Left cardiac atrium (tissue), 4 donors: ENCODE data around the gene FDXR. TPM values are rescaled to one million over a fixed set of nuclear protein-coding genes. Genes with fewer than 3 reads are reported as not detected.

Source experiments
- ATAC-seq, 2 donors: fragments of 200-7000 bp; cut with Tn5 transposase; one replicate each; pipeline ENCODE4 v1.9.1; 2020; ENCODE audit warnings: mild to moderate bottlenecking in 2 of 2, moderate library complexity in 2 of 2
- DNase-seq: peaks from one replicate; pipeline ENCODE4 v3.0.0-alpha.2; 2020
- intact Hi-C, 2 donors: fragments of 100-400 bp; cut with DNase I; formaldehyde crosslinking; loops; one replicate each; pipeline versions ENCODE4 v1.14.1 to v1.15.1; 2022 to 2023
- total RNA-seq, 2 donors: library from RNA; stranded (reverse); fragmentation: NEBNext Ultra II Directional; extraction: Animal tissue kit (Norgen Biotek cat#: 25700); gene quantifications; one replicate each; pipeline ENCODE4 v1.2.1, GENCODE V29; 2021
- donor health status: DM: no; HTN: yes; CAD: no.
- donor health status: DM: no; HTN: yes; CAD: no; lungs with severe emphysema.
- donor health status: DM: yes; HTN: yes; CAD: no.
- donor health status: Dilated cardiomyopathy.

Gene FDXR
- total RNA-seq, 2 donors from 2014 or later, result 6.6 to 8.1 TPM

GRCh38 chr17:74824961-74825627, 47.7 kb downstream of the FDXR start:
- DNase-seq, result no peak
- no peak for ATAC-seq
- intact Hi-C loops, result no loop called here

- DNase-seq, result no peak
- intact Hi-C loops, result no loop called here
- peak; percentile 35 to 48 for ATAC-seq
Measured at GRCh38 chr17:74822939-74823367, 49.8 kb downstream of the FDXR start.

GRCh38 chr17:74822335-74822938, 50.4 kb downstream of the FDXR start:
- DNase-seq (no peak), ATAC-seq (no peak)
- intact Hi-C loops, result no loop called here

GRCh38 chr17:74821655-74822334, 51.0 kb downstream of the FDXR start:
- ATAC-seq, result peak in 1 of 2 donors; percentile 35
- intact Hi-C loops, result no loop called here

GRCh38 chr17:74819801-74820436, 52.9 kb downstream of the FDXR start:
- ATAC-seq (no peak), DNase-seq (no peak)
- intact Hi-C loops, result no loop called here

More at GRCh38 chr17:74821655-74822334, 51.0 kb downstream of the FDXR start:
- DNase-seq, result no peak

- DNase-seq (no peak), ATAC-seq (no peak)
- intact Hi-C loops, result no loop called here
Measured at GRCh38 chr17:74818291-74818938, 54.4 kb downstream of the FDXR start.

GRCh38 chr17:74816905-74817620, 55.7 kb downstream of the FDXR start:
- ATAC-seq (no peak), DNase-seq (no peak)
- intact Hi-C loops, result no loop called here

GRCh38 chr17:74815550-74816370, 57.0 kb downstream of the FDXR start:
- DNase-seq, result no peak
- ATAC-seq, result no peak
- intact Hi-C loops, result no loop called here

- DNase-seq, result no peak
- intact Hi-C loops, result no loop called here
- ATAC-seq, result no peak
Measured at GRCh38 chr17:74815067-74815466, 57.7 kb downstream of the FDXR start.

- intact Hi-C loops, result no loop called here
- ATAC-seq (no peak), DNase-seq (no peak)
Measured at GRCh38 chr17:74814453-74814852, 58.3 kb downstream of the FDXR start.

Other genes starting within 250 kb of the FDXR start
- gene CD300E, start 249.3 kb downstream of the FDXR start, total RNA-seq, result 1 to 10 TPM in 1 of 2 donors, under 1 TPM in 1; 0.65 to 1.4 TPM
- gene CD300LF, start 160.1 kb downstream of the FDXR start, total RNA-seq, result under 1 TPM; 0.41 to 0.44 TPM
- 1 to 10 TPM in 1 of 2 donors, under 1 TPM in 1; 0.58 to 3.2 TPM for gene RAB37, start 135.7 kb downstream of the FDXR start, total RNA-seq
- gene NHERF1, start 124.4 kb downstream of the FDXR start, total RNA-seq, result 10 to 100 TPM; 15.1 to 18.5 TPM
- gene NAT9, start 96.6 kb downstream of the FDXR start, total RNA-seq, result 10 to 100 TPM; 23.7 to 34.7 TPM
- 10 to 100 TPM; 25.2 to 38.8 TPM for gene GRIN2C, start 13.1 kb downstream of the FDXR start, total RNA-seq
- not detected for gene FADS6, start 20.6 kb upstream of the FDXR start, total RNA-seq
- gene USH1G, start 50.3 kb upstream of the FDXR start, total RNA-seq, result under 1 TPM; 0.21 to 0.47 TPM
- not detected for gene OTOP2, start 51.3 kb upstream of the FDXR start, total RNA-seq
- gene OTOP3, start 62.9 kb upstream of the FDXR start, total RNA-seq, result not detected
- 1 to 10 TPM; 7.4 to 8.2 TPM for gene HID1, start 99.8 kb upstream of the FDXR start, total RNA-seq
- 10 to 100 TPM; 13.8 to 15.2 TPM for gene CDR2L, start 114.6 kb upstream of the FDXR start, total RNA-seq
- 10 to 100 TPM; 38.1 to 46.7 TPM for gene MRPL58, start 139.7 kb upstream of the FDXR start, total RNA-seq
- 100 to 1,000 TPM; 676 to 729 TPM for gene ATP5PD, start 174.0 kb upstream of the FDXR start, total RNA-seq
- gene KCTD2, start 174.2 kb upstream of the FDXR start, total RNA-seq, result 10 to 100 TPM; 21.4 to 26.2 TPM
- 10 to 100 TPM in 1 of 2 donors, 1 to 10 TPM in 1; 7.2 to 14.3 TPM for gene SLC16A5, start 215.0 kb upstream of the FDXR start, total RNA-seq
- gene ARMC7, start 237.0 kb upstream of the FDXR start, total RNA-seq, result 1 to 10 TPM; 5.8 to 6.7 TPM